IPS DF 19.7 (cell line): ENCODE measurements around the gene PARVB.

Experiments
- DNase-seq: peaks from one replicate; pipeline ENCODE4 v3.0.0-alpha.2; 2013; ENCODE audit warnings: low read depth, low spot score

The PARVB gene

GRCh38 chr22:44026630-44027511 lies 2.8 kb downstream of the PARVB start:
- no peak for DNase-seq

- DNase-seq, result no peak
These were observed 4.0 kb downstream of the PARVB start for GRCh38 chr22:44028091-44028490.

- DNase-seq, result no peak
These were observed 5.0 kb downstream of the PARVB start for GRCh38 chr22:44029069-44029468.

GRCh38 chr22:44030051-44030701 lies 6.1 kb downstream of the PARVB start:
- DNase-seq, result no peak

GRCh38 chr22:44030702-44031082 lies 6.6 kb downstream of the PARVB start:
- no peak for DNase-seq

GRCh38 chr22:44031158-44031952 lies 7.3 kb downstream of the PARVB start:
- no peak for DNase-seq

GRCh38 chr22:44032126-44032730 lies 8.1 kb downstream of the PARVB start:
- DNase-seq, result no peak

GRCh38 chr22:44033287-44033686 lies 9.2 kb downstream of the PARVB start:
- no peak for DNase-seq

- no peak for DNase-seq
These were observed 9.6 kb downstream of the PARVB start for GRCh38 chr22:44033694-44034093.

GRCh38 chr22:44037519-44038375 lies 13.6 kb downstream of the PARVB start:
- no peak for DNase-seq

- no peak for DNase-seq
These were observed 15.6 kb downstream of the PARVB start for GRCh38 chr22:44039566-44040171.

GRCh38 chr22:44042249-44043218 lies 18.4 kb downstream of the PARVB start:
- no peak for DNase-seq

GRCh38 chr22:44045145-44045544 lies 21.0 kb downstream of the PARVB start:
- DNase-seq, result no peak

GRCh38 chr22:44046485-44047141 lies 22.5 kb downstream of the PARVB start:
- no peak for DNase-seq

GRCh38 chr22:44047891-44048301 lies 23.8 kb downstream of the PARVB start:
- DNase-seq, result no peak

GRCh38 chr22:44049486-44050231 lies 25.6 kb downstream of the PARVB start:
- no peak for DNase-seq

- no peak for DNase-seq
These were observed 26.8 kb downstream of the PARVB start for GRCh38 chr22:44050766-44051355.

GRCh38 chr22:44051358-44051757 lies 27.3 kb downstream of the PARVB start:
- DNase-seq, result no peak
